Activated CD4-positive, alpha-beta T cell treated with anti-CD3 and anti-CD28 coated beads for 48 hours (primary cell): Measurements from ENCODE around the gene GID4.
A peak's percentile ranks its signal among the peaks of the same experiment; 100 is the strongest.
"Not testable (repeated sequence)": the region's sequence is repeated elsewhere in the genome, so short reads cannot be mapped to it uniquely, and the experiment has no call there.

Source experiments
- DNase-seq: peaks from one replicate; pipeline ENCODE4 v3.0.0-alpha.2; 2020

The GID4 gene

DNA sequence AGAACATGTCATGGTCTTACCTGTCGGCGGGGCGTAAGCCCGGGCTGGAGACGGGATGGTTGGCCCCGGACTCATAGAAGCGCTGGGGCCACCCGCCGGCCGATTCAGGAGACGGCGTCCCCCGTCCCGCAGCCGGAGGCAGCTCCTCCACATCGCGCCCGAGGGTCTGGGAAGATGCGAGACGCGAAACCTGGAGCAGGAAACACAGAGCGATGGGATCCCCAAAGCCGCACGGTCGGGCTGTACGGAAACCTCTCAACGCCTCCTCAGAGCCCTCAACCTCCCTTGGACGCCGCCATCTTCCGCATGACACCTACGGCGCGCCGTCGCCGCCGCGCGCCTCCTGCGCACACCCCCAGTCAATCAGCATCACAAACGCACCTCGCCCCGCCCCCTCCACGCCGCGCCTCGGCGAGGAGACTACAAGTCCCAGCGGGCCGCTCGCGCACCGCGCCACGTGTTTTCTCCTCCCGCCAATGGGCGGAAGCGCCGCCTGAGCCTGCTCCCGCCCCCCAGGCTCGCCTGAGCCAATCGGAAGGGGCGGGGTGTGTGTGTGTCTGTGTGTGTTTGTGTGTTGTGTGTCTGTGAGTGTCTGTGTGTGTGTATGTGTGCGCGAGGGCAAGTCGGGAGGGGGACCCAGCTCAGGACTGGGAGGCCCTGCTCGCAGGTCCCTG, at the start of gene GID4, which contains the start of gene ATPAF2:
Gene GID4 (plus strand): TSS at position 548 of the 674 bp plus-strand sequence. CDS start 57 bp downstream, at position 605.
Gene ATPAF2 (minus strand): TSS at position 308 of the 674 bp plus-strand sequence. CDS start 155 bp downstream, at position 153.
- DNase-seq = peak; percentile 100

DNA sequence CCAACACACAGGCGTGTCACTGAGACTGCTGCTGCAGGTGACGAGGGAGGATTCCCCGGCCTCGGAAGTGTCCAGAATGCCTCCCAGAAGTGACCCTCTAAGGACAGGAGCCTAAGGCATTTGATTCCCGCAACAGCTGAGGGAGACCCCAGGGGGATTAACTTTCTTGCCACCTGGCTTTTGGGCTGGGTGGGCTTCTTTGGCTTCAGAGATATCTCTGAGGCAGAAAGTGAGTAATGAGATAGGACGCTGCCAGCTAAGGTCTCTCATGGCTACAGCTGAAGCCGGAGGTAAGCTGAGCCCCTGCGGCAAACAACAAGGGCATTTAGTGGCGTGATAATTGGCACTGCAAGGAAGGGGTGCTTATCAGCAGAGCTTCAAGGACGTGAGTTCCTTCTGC, 49.6 kb upstream of the GID4 start:
- no peak for DNase-seq

DNA sequence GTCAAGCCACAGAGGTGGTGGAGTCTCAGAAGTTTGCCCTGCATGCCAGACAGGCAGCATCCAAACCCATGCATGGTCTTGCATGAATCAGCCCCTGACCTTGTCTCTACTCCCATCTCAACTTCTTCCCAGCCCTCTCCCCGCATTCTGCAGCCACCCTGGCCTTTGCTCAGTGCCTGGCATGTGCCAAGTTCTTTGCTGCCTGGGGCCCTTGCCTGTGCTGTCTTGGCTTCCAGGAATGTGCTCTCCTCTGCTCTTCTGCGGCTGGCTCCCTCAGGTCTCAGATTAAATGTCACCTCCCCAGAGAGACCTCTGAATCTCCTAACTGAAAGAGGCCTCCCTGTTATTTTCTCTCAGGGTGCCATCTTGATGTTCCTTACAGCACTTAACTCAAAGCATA, 48.9 kb upstream of the GID4 start:
- no peak for DNase-seq

DNA sequence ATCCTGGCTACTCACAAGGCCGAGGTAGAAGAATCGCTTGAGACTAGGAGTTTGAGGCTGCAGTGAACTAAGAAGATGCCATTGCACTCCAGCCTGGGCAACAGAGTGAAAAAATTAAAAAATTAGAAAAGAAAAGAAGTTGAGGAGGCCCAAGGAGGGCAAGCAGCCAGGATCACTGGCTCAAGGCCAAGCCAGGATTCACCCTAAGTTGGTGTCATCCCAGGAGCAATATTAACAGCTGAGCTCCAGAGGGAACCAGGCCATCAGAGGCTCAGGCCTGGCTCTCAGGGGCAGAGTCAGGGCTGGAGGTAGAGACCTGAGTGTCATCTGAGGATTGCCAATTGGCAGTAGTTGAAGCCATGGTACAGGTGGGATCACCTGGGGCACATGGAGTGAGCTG, 45.8 kb upstream of the GID4 start:
- DNase-seq = no peak

DNA sequence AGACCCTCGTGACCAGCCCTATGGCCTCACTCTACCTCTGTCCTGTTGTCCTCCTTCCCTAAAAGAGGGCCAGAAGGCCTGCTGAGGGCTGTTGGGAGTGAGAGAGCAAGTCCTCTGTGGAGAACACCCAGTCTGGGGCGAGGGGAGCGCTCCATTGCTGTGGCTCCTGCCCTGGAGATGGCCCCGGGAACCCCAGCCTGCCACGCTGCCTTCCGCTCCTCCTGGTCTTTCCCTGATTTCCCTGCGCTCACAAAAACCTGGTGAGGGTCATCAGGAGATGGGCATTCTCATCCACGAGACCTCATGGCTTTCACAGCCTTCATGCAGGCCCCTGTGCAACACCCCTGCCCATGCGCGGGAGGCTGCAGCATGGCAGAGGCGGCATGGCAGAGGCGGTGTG, 45.4 kb upstream of the GID4 start:
- no peak for DNase-seq

DNA sequence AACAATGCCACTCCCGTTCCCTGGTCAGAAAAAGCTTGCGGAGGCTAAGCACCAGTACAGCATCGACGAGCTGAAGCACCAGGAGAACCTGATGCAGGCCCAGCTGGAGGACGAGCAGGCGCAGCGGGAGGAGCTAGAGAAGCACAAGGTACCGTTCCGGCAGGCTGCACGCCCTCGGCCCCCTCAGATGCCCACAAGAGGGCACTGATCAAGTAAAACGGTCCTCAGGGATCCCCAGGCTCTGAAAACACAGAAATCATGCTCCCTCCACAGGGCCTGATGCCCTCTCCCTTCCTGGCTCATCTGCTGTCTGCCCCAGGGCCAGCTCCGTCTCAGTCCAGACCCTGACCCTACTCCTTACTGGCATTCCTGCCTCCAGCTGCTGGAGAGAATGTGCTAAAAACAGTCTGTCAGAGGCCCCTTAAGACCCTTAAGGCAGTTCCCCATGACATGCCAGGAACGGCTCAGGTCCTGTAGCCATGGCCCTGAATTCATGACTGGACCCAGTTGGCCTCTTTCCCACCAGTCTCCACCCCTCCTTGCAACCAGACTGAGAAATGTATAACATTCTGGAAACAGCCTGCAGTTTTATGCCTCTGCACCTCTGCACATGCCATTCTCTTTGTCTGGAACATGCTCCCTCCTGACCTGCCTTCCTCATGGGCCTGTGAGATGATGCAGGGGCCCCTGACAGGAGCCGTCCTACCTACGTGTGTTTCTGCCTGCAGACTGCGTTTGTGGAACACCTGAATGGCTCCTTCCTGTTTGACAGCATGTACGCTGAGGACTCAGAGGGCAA, 44.7 kb upstream of the GID4 start:
- peak; percentile 46 for DNase-seq

DNA sequence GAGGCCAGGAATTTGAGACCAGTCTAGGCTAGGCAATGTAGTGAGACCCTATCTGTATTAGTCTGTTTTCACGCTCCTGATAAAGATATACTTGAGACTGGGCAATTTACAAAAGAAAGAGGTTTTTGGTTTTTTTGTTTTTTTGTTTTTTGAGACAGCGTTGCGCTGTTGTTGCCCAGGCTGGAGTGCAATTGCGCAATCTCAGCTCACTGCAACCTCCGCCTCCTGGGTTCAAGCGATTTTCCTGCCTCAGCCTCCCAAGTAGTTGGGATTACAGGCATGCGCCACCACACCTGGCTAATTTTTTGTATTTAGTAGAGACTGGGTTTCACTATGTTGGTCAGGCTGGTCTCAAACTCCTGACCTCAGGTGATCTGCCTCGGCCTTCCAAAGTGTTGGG, 43.3 kb upstream of the GID4 start:
- not testable (repeated sequence) for DNase-seq

DNA sequence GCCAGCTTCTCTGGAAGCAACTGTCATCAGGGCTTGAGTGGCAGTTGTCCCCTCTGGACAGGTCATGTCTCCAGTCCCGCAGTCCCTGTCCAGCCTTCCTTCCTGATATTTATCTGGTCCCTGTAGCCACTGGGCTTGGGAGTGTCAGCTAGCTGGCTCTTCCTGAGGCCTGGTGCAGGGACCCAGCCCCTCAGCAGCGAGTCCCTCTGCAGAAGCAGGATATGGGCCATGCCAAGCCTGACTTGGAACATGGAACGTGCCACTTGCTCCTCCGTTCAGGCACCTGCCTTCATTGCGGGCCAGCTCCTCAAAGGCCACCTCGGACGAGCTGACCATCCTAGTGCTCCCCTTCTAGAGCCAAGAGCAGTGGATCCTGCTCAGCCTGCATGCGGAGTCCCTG, 40.3 kb upstream of the GID4 start:
- DNase-seq = no peak

DNA sequence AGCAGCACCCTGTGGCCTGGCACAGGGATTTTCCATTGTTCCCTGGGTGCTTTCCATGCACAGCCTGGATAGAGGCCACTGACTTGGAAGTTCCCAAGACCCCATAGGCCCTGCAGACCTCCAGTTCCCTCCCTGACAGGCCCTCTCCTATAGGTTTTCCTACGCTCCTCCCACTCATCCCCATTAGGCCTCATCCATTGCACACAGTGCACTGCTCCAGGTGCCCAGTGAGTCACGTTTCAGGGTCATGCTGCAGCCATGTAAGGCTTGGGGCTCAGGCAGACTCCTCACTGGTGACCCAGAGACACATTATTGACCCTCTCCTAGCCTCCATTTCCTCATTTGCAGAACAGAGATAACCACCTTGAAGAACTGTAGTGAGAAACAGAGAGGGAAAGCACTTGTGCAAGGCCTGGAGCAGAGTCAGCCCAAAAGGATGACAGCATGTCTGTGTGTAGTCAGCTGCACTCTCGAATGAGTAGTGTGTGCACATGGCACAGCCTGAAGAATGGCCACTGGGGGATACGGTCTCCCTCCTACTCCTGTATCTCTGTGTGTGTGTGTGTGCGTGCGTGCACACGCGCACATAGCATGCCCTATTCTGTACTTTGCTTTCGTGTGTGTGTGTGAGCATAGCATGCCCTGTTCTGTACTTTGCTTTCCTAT, 39.7 kb upstream of the GID4 start:
- no peak for DNase-seq

DNA sequence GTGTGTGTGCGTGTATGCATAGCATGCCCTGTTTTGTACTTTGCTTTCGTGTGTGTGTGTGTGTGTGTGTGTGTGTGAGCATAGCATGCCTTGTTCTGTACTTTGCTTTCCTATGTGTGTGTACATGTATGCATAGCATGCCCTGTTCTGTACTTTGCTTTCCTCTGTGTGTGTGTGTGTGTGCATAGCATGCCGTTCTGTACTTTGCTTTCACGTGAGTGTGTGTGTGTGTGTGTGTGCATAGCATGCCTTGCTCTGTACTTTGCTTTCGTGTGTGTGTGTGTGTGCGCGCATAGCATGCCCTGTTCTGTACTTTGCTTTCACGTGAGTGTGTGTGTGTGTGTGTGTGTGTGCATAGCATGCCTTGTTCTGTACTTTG, 39.2 kb upstream of the GID4 start:
- no peak for DNase-seq

DNA sequence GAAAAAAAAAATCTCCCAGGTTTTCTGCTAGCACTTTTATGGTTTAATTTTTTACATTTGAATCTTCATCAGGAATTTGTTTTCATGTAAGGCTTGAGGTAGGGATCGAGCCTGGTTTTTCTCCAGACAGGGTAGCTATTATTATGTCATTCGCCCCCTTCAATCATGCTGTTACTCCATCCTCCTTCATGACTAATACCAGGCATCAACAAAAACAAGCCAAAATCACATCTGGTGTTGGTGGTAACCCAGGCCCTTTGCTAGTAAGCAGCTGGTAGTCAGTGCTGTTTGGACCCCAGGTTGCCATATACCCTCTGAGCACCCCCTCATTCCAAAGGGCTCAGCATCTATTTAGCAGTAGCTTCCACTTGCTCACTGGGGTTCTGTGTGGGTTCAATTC, 37.0 kb upstream of the GID4 start:
- DNase-seq = no peak

DNA sequence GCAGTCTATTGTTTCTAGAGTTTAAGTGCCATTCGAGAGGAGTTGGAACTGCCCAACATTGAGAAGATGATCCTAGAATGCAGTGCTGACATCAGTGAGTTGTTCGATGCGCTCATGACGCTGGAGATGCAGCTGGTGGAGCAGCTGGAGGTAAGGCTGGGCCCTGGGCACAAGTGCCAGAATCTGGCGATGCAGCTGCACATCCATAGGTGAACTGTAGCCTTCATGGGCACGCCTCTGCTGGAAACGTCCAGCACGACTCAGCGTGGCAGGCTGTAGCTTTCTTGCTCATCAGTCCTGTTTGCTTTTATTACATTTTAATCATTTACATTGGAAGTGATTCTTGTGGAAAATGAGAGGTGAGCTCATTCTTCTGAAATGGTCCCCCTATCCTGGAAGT, 34.9 kb upstream of the GID4 start:
- DNase-seq = no peak

DNA sequence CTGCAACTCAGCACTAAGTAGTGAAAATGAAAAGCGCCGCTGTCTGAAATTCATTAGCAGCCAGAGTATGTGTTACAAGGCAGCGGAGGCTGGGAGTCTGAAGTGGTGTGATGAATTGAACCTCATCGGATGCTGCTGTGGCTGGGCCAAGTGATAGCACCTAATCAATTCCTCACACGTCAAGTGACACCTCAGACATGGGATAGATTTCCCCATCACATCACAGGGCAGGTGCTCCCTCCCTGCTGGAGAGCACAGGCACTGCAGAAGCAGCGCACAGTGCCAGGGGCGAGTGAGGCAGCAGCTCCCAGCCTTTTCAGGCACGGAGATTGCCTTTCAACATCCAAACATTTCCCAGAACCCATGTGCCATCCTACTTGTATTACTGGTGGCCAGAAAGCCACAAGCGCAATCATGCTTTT, 34.3 kb upstream of the GID4 start:
- DNase-seq = no peak

DNA sequence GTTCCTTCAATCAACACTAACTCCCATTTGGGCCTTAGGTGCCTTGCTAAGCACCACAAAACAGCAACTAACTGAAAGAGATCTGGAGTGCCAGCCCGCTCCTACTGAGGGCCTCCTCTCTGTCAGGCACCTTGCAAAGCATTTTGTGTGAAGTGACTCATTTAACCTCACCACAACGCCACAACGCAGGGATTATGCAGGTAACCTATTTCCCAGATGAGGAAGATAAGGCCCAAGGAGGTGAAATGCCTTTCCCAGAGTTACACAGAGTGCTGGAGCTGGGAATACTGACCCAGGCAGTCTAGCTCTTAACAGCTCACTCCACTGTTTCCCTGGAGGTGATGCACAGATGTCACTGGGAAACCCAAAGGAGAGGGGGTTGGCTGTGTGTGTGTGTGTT, 33.7 kb upstream of the GID4 start:
- no peak for DNase-seq

DNA sequence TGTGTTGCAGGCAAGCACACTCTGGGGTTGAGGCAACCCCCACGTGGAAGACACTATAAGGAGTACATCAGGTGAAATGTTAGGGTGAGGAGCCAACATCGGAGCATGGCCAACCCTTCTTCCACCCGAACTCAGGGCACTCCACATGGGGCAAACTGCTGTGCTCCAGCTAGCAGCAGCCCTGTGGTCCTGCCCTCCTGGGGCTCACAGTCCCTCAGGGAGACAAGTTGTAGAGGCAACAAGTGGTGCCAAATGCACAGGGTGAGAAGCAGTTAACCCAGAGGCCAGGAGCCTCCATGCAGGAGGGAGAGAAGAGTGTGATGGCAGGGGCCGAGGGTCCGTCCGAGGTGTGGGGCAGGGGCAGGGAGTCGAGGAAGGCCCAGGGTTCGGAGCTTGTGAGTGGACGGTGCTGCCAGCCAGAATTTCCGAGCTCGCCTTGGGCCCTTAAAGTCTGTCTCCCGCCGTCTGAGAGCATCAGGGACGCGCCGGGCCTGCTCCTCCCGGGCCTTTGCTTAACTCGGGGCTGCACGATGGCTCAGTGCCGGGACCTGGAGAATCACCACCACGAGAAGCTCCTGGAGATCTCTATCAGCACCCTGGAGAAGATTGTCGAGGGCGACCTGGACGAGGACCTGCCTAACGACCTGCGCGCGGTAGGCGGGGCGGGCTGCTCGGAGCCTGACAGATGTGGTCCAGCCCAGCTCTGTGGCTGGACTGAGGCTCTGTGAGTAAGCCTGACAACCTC, 32.5 kb upstream of the GID4 start:
- no peak for DNase-seq

DNA sequence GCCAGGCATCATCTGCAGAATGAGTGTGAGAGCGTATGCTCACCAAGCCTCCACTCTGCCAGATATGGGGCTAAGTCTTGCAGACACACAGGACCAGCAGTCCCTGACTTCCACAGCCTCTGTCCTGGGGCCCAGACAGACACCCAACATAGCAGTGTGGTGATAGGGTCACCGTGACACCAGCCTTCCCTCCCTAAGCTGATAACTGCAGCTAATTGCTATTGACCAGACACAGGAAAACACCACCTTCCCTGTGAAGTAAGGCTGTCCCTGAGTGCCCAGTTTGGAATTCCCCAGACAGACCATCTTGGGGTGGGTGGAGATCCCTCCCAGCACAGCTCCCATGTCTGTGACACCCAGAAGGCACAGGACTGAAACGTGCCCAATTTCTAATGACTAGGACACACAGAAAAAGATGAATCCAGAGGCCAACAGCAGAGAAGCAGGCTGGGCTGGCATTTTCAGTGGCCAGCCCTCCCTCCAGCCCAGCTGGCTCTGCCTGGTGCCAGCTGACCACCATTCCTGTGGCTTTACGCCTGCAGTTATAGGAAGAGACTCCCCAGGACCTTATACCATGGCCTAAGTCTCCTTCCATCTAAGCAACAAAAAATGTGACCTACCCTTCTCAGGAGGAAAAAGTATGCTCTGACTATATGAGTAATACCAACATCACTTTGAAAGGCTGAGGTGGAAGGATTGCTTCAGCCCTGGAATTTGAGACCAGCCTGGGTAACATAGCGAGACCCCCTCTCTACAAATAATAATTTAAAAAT, 30.5 kb upstream of the GID4 start:
- DNase-seq = no peak

DNA sequence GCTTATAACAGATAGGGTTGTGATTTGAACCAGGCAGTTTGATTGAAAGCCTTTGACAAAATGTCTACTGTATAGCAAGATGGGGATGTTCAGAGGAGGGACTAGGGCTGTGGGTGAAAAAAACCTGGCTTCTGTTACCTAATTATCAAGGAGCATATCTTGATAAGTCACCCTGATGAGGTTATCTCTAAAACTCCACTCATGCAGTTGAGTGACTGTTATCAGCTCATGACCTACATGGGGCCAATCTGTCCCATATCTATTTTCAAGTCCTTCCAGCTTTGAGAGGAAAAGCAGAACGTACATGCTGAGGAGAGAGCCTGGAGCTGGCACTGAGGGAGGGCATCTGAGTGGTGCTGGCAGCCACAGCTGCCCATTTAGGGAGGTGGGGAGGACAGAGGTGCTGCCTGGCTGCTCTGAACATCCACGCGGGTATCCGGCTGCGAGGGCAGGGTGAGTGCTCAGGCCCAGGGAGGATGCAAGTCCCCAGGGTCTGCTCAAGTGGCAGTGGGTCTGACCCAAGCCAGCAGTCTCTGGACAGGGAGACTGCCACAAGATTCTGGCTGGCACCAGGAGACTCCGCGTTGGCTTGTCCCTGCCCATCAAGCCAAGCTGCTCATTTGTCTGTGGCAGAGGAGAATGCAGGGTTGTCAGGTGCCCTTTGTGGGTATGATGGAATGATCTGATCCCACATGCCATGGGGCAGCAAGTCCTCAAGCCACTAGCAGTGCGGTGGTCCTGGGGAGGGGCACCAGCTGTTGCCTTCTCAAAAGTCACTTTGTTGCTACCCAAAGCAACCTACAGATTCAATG, 29.4 kb upstream of the GID4 start:
- no peak for DNase-seq

DNA sequence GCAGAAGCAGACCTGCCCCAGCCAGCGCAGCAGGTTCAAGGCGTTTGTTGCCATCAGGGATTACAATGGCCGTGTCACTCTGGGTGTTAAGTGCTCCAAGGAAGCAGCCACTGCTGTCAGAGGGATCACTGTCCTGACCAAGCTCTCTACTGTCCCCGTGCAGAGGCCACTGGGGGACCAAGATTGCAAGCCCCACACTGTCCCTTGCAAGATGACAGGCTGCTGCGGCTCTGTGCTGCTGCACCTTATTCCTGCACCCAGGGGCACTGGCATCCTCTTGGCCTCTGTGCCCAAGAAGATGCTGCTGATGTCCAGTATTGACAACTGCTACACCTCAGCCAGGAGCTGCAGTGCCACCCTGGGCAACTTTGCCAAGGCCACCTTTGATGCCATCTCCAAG, 27.9 kb upstream of the GID4 start:
- no peak for DNase-seq

DNA sequence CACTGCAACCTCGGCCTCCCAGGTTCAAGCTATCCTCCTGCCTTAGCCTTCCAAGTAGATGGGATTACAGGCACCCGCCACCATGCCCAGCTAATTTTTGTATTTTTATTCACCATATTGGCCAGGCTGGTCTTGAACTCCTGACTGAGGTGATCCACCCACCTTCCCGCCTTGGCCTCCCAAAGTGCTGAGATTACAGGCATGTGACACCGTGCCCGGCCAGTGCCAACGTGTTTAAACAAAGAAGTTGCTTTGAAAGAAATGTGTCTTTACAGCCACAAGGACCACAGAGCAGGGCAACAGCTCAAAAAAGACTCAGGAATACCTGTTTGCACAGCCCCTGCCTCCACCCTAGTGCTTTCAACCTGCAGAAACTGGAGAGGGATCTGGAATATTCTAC, 25.2 kb upstream of the GID4 start:
- DNase-seq = no peak

DNA sequence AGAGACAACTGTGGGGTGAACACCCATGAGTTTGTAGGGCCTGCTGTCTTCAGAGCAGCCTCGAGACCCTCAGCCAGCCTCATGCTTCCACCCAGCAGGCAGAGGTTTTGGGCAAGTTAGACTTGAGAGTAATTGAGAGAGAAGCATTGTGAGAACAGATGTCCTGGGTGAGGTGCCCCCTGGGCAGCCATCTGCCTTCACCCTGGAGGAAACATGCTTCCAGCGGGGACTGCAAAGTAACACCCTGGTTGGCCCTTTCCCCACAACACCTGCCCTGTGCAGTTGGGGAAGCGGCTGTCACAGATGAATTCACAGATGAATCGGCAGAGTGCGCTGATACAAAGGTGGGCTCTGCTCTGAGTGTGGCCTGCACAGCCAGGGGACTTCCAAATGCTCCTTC, 23.6 kb upstream of the GID4 start:
- DNase-seq = no peak

DNA sequence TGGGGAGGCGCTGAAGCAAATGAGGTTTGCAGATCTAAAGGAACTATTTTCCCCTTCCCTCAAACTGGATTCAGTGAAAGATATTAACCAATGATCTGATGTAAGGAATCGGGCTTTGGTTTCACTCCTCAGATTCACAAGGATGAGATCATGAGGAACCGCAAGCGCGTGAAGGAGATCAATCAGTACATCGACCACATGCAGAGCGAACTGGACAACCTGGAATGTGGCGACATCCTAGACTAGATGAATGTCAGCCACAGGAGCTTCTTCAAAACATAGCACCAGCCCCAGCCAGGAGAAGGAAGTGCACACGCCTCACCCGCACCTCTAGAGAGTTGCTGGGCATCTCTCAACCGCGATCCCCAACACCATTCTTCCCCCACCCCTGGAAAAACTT, 22.8 kb upstream of the GID4 start:
- no peak for DNase-seq

DNA sequence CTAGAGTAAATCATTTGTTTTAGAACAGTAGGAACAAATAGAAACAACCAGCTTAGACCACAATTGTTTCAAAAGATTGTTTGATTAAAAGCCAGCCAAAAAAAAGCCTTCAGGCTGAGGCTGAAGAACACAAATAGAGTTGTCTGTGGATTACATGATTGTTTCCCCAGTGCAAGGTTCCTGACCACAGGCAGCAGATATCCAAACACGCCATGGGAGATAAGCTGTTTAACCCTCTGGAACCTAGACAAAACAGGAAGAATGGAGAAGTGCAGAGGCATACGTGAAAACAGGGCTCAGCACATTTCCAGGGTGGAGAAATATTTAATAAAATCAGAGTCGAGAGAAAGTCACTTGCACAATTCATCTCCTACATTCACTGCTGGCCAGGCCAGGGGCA, 21.2 kb upstream of the GID4 start:
- DNase-seq = no peak
